ENCODE measurements around the gene JTB.

Gene JTB

DNA sequence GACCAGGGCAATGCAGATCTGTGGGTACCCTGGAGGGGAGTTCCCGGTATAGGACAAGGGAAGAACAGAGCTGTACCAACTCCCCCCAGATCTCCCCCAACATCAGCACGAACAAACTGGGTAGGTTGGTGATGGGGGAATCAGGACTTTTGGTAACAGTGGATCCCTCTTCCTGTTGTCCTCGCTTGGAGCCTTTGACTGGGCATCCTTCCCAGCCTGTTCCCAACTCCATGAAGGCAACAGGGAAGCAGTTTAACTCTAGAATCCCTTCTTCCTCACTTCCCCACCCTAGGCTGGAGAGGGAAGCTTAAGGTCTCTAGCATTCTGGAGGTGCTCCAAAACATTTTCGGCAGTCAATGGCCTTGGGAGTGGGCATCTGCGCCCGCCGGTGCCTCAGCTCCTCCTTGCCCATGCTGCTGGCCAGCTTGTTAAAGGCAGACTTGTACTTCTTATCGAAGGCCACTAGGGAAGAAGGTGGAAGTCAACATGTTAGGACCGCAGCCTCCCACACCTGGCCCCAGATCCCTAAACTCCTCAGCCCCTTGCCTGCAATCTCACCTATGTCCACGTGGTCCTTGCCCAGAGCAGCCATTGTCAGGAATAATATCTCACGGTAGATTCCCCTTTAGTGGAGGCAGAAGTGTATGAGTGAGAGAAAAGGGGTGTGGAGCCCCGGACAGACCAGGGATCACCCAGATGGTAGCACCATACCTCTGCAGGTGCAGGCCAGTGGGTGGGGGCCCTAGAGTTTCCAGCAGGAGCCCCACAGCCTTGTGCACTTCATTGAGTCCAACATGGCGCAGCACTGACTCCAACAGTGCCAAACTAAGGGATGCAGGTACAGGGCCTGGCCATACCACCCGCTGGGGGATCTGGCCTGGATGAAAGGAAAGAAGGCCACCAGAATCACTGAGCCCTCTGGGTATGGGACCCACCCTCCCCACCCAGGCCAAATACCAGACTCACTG lies 47.2 kb downstream of the JTB start:
- DNase-seq = no peak

DNA sequence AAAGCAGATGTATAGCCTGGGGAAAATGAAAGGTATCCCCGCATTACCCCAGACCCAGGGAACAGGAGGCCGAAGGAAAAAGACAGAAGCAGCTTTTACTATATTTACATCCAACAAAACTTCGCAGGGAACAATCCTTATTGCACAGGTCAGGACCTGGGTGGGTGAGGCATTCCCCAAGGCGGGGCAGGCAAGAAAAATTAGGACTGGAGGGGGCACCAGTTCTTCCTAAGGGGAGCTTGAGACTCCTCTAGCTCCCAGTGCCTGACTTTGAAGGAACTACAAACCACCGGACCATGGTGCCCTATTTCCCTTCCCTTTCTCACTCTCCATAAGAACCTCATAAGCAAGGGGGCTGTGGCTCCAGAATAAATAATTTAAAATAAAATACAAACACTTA lies 48.0 kb downstream of the JTB start:
- DNase-seq = no peak

DNA sequence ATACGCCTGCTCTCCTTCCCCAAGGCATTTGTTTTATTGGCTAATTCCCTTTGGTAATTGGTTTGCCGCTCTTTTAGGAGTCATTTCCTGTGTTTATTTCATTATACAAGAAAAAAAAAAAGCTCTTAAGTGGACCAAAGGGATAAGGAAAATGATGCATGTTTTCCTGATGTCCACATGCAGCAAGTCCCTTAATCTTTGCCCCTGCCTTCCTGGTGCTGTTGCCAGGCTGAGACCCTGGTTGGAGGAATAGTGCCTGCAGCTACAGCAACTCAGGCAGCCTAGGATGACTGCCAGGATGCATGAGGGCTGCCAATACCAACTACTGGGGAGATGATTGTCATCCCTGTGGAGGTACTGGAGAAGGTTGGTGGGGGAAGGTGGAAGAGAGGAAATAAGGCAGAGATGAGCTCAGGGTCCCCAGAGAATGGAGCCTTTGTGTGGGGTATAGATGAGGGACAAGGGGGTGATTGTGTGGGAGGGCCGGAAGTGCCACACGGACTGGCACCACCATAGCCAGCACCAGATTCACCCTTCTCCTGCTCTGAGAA lies 48.6 kb downstream of the JTB start:
- DNase-seq = no peak

DNA sequence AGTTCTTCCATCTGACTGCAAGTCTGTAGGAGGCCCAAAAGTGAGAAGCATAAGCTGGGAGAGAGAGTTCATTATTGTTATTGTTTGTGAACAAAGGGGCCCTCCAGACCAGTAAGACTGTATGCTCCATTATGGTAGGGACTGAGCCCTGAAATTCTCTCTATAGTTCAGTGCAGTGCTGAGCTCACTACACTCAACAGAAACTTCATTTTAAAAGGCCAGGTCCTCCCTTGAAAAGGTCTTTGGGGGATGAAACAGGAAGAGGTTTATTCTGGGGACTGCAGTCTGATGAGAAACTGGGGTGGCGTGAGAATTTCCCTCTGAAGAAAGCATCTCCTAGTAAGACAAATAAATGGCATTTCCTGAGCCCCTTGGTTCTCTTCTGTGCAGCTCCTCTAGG lies 49.2 kb downstream of the JTB start:
- DNase-seq = no peak

DNA sequence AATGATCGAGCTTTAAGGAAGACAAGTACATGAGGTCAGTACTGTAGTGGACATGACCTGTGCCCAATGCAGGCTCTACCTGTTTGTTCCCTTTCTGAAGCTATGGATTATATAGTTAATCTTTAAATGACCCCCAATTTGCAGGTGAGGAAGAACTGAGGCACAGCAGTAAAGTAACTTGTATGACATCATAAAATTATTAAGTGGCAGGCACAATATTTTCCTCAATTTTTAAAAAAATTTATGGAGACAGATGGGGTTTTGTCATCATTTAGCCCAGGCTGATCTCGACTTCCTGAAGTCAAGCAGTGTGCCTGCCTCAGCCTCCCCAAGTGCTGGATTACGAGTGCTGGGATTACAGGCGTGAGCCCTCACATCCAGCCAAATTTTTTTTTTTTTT lies 51.1 kb downstream of the JTB start:
- no peak for DNase-seq

All from CD4-positive, alpha-beta T cell treated with Interleukin-4 for 4 hours (primary cell).